Calu3 (cell line): ENCODE data around the gene CLIC3. TPM values are rescaled to one million over a fixed set of nuclear protein-coding genes. Genes with fewer than 3 reads are reported as not detected.
A peak's percentile ranks its signal among the peaks of the same experiment; 100 is the strongest.

Source experiments
- BruUV-seq: library from RNA; stranded (reverse); fragments of 400-500 nt; replicated peaks from 2 replicates; lab custom pipeline; 2021; lab: Mats Ljungman, UMichigan
- CTCF ChIA-PET: fragments of 300-600 bp; sonication (Branson Sonifier 250); formaldehyde crosslinking; loops from one replicate; lab custom pipeline; 2022; ENCODE audit warnings: antibody characterized with exemption; lab: Charles Lee
- DNase-seq: peaks from one replicate; pipeline ENCODE4 v3.0.0; 2022
- H3K27ac Mint-ChIP-seq: one replicate; pipeline ENCODE4 v1.8.0; 2022; ENCODE audit warnings: mixed read lengths; ENCODE audit not compliant: unreplicated experiment
- H3K27me3 Mint-ChIP-seq: one replicate; pipeline ENCODE4 v1.8.0; 2022; ENCODE audit warnings: mixed read lengths; ENCODE audit not compliant: unreplicated experiment
- H3K36me3 Mint-ChIP-seq: one replicate; pipeline ENCODE4 v1.8.0; 2022; ENCODE audit warnings: mild to moderate bottlenecking, moderate library complexity, mixed read lengths; ENCODE audit not compliant: insufficient read depth, unreplicated experiment
- H3K4me1 Mint-ChIP-seq: one replicate; pipeline ENCODE4 v1.8.0; 2022; ENCODE audit warnings: mild to moderate bottlenecking, low read depth, mixed read lengths; ENCODE audit not compliant: unreplicated experiment
- H3K4me3 Mint-ChIP-seq: one replicate; pipeline ENCODE4 v1.8.0; 2022; ENCODE audit warnings: mild to moderate bottlenecking, low read depth, moderate library complexity, mixed read lengths; ENCODE audit not compliant: unreplicated experiment
- H3K9me3 Mint-ChIP-seq: one replicate; pipeline ENCODE4 v1.8.0; 2022; ENCODE audit warnings: low read depth, mixed read lengths; ENCODE audit not compliant: unreplicated experiment
- CTCF ChIP-seq: fragments of 200-600 bp; IDR thresholded peaks from one replicate; pipeline ENCODE4 v1.8.0; 2022; ENCODE audit warnings: antibody characterized with exemption; ENCODE audit not compliant: unreplicated experiment
- intact Hi-C: fragments of 100-400 bp; cut with micrococcal nuclease; formaldehyde crosslinking; loops from one replicate; pipeline ENCODE4 v1.10.0; 2022; ENCODE audit not compliant: unreplicated experiment
- total RNA-seq: library from RNA; stranded (reverse); gene quantifications from 2 replicates; pipeline ENCODE4 v1.2.3, GENCODE V29; 2022

The CLIC3 gene
- total RNA-seq, 1 experiment from 2014 or later: 0.35 TPM

DNA sequence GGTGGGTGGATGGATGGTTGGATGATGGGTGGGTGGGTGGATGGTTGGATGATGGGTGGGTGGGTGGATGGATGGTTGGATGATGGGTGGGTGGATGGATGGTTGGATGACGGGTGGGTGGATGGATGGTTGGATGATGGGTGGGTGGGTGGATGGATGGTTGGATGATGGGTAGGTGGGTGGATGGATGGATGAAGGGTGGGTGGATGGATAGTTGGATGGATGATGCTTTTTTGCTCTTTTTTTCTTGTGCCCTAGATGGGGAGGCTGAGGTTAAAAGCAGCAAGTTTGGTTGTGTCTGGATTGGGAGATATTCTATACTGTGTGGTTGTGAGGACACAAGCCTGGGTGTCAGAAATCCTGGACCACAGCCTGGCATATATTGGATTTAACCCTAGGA is 38.9 kb downstream of the CLIC3 start:
- H3K27ac Mint-ChIP-seq: no peak overlapping the region
- BruUV-seq: no TSS peak
- TF ChIP-seq CTCF: no peak

DNA sequence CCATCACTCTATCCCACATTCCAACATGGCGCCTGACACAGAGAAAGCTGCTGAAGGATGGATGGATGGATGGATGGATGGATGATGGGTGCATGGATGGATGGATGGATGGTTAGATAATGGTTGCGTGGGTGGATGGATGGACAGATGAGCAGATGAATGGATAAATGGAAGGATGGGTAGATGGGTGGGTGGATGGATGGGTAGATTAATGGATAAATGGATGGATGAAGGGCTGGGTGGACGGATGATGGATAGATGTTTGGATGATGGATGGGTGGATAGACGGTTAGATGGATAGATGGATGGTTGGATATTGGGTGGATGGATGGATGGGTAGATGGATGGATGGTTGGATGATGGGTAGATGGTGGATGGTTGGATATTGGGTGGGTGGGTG is 39.8 kb downstream of the CLIC3 start:
- Mint-ChIP-seq H3K36me3 (no peaks in the 10 kb centered on the region), H3K9me3 (no peaks in the 10 kb centered on the region), H3K27me3 (no peaks in the 10 kb centered on the region), H3K4me3 (no peak overlapping the region), H3K4me1 (no peaks in the 10 kb centered on the region), H3K27ac (peak overlapping the region; percentile 1)
- CTCF ChIA-PET: no interaction called here
- intact Hi-C loops: no loop called here
- BruUV-seq: no TSS peak
- no peak for TF ChIP-seq CTCF
- DNase-seq: no peak

More for the DNA sequence above, 38.9 kb downstream of the CLIC3 start:
- no peak overlapping the region for H3K4me3 Mint-ChIP-seq
- CTCF ChIA-PET: no interaction called here
- no peaks in the 10 kb centered on the region for H3K9me3 Mint-ChIP-seq
- H3K36me3 Mint-ChIP-seq: no peaks in the 10 kb centered on the region
- no peak for DNase-seq
- intact Hi-C loops: no loop called here
- no peaks in the 10 kb centered on the region for H3K4me1 Mint-ChIP-seq
- H3K27me3 Mint-ChIP-seq: no peaks in the 10 kb centered on the region

DNA sequence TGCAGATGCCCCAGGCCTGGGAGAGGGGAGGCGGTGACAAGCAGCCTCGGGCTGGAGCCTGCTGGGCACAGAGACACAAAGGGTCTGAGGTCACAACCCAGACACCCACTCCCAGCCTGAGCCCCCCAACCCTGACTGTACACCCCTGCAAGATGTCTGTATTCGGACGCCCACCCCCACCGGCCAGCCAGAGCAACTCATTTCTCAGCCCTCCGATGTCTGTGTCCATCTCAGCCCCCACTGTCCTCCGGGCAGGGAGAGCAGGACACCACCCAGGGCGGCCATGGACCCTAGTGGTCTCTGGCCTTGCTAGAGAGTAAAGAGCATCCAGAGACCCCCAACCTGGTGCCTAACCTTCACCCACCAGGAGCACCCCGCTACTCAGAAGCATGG is 40.4 kb downstream of the CLIC3 start:
- no peak overlapping the region for H3K4me3 Mint-ChIP-seq
- TF ChIP-seq CTCF: no peak
- no peaks in the 10 kb centered on the region for H3K9me3 Mint-ChIP-seq
- no TSS peak for BruUV-seq
- H3K27ac Mint-ChIP-seq: no peak overlapping the region
- CTCF ChIA-PET: no interaction called here
- no peaks in the 10 kb centered on the region for H3K27me3 Mint-ChIP-seq
- no peak for DNase-seq
- H3K4me1 Mint-ChIP-seq: no peaks in the 10 kb centered on the region
- no peaks in the 10 kb centered on the region for H3K36me3 Mint-ChIP-seq
- intact Hi-C loops: no loop called here

DNA sequence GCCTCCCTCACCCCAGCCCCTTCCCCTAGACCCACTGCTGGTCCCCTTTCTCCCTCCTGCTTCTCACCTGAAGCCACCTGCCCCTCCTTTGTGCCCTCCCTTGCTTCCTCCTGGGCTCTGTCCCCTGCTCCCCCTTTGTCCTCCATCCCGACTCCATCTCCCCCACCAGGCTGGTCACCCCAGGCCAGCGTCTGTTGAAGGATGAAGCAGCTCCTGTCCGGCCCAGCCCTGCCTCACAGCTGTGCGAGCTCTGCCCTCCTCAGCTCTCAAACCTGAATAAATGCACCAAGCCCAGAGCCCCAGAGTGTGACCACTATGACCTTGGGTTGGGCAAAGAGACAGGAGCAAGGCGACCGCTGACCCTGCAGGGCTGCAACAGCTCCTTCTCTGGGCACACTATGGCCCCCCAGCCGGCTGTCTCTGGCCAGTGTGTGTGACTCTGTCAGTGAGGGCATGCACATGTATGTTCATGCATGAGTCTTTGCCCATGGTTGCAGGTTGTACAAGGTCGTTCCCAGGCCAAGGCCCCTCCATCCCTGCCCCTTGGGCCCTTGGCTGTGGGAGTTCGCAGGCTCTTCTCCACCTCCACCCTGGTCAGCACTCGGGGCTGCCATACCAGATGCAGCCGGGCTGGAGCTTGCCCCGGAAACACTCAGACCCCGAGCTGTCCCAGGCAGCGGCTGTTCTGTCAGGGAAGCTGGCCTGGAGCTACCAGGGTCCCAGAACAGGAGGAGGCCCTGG is 41.0 kb downstream of the CLIC3 start:
- Mint-ChIP-seq H3K4me1 (no peaks in the 10 kb centered on the region), H3K27ac (no peak overlapping the region), H3K36me3 (peaks cover 2% of the 10 kb centered on the region), H3K9me3 (no peaks in the 10 kb centered on the region), H3K4me3 (no peak overlapping the region), H3K27me3 (no peaks in the 10 kb centered on the region)
- intact Hi-C loops: no loop called here
- no TSS peak for BruUV-seq
- CTCF ChIA-PET: interaction anchor here (0.6 kb wide), 1 partner anchor 135 kb away, joined by 3 read pairs; no protein-coding TSS in a partner anchor
- no peak for DNase-seq
- TF ChIP-seq CTCF: no peak
